PFSK-1 (cell line): Measurements from ENCODE around the gene JADE2.

Experiments
- FOXP2 ChIP-seq: optimal IDR thresholded peaks from 2 replicates; pipeline ENCODE3; 2011; ENCODE audit warnings: borderline replicate concordance, control low read depth, inconsistent platforms; ENCODE audit not compliant: insufficient read depth; ENCODE audit errors: extremely low read length, extremely low read depth
- POLR2AphosphoS5 ChIP-seq: IDR thresholded peaks from 2 replicates; pipeline ENCODE4 v1.6.1; 2012; ENCODE audit warnings: low read depth, mild to moderate bottlenecking, control low read depth, low read length, moderate library complexity
- REST ChIP-seq, 2 experiments: IDR thresholded peaks; 2 replicates each; pipeline versions ENCODE4 v1.6.1 to v1.8.0; 2011 to 2012; ENCODE audit warnings: low read depth in 2 of 2, low read length in 2 of 2, control low read depth in 1 of 2, inconsistent platforms in 1 of 2, mild to moderate bottlenecking in 1 of 2, moderate library complexity in 1 of 2; ENCODE audit not compliant: insufficient read depth in 1 of 2
- SIN3A ChIP-seq: IDR thresholded peaks from 2 replicates; pipeline ENCODE4 v1.6.1; 2012; ENCODE audit warnings: mild to moderate bottlenecking, low read length, moderate library complexity, borderline replicate concordance; ENCODE audit not compliant: insufficient read depth
- TAF1 ChIP-seq: IDR thresholded peaks from 2 replicates; pipeline ENCODE4 v1.6.1; 2012; ENCODE audit warnings: low read length, control low read depth, borderline replicate concordance; ENCODE audit not compliant: insufficient read depth

GRCh38 chr5:134492568-134492967, 32.9 kb upstream of the JADE2 start:
- TF ChIP-seq POLR2AphosphoS5 (no peak), SIN3A (no peak), TAF1 (no peak), REST (IDR thresholded peaks at IDR 0.05; ENCODE audit: insufficient read depth in 1 of 2, low read depth in 2 of 2, low read length in 2 of 2) (no peak), FOXP2 (no peak)
